ENCODE results near the gene KRT85.

The KRT85 gene

GRCh38 chr12:52324153-52324444 is 43.2 kb downstream of the KRT85 start:
- no peak for DNase-seq (ENCODE audit: low read depth, low spot score)

- DNase-seq (ENCODE audit: low read depth, low spot score): peak; percentile 31
Observed at GRCh38 chr12:52323416-52324152, 43.7 kb downstream of the KRT85 start.

- no peak for DNase-seq (ENCODE audit: low read depth, low spot score)
Observed at GRCh38 chr12:52323001-52323400, 44.3 kb downstream of the KRT85 start.

DNA sequence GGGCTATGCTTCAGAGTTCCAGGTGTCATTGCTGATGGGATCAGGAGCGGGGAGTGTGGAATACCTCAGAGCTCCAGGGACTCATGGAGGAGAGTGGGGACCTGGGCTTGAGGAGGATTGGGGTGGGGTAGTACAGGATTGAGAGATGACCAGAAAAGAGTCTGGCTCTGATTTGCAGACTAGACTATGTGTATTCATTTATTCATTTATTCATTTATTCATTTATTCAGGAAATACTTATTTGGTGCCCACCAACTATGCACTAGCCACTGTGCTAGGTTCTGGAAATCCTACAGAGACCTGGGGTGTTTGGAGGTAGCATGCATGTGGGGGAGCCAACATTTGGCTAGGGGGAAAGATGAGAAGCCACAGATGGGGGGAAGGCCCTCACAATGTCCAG is 45.2 kb downstream of the KRT85 start:
- DNase-seq (ENCODE audit: low read depth, low spot score): no peak

DNA sequence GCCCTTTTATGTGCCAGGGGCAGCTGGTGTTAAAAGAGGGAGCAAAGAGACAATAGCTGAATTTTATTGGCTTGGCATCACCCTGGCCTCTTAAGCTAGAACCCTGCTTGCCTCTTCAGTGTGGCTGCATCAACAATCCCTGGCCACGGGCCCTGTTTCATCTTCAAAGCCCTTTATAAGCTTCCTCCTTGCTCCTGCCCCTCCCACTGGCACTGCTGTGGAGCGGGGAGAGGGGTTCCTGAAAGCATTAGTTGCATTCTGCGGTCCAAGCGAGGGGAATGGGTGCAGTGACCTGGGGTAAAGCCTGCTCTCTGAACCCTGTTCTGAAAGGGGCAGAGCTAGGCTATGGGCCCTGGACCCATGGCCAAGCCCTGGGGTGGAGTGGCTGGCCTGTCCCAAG is 45.9 kb downstream of the KRT85 start:
- no peak for DNase-seq (ENCODE audit: low read depth, low spot score)

- no peak for DNase-seq (ENCODE audit: low read depth, low spot score)
Observed at GRCh38 chr12:52320784-52321400, 46.4 kb downstream of the KRT85 start, which contains the start of gene KRT83. Gene KRT83 (minus strand): TSS chr12:52321398. CDS start chr12:52321335, 63 bp downstream.

DNA sequence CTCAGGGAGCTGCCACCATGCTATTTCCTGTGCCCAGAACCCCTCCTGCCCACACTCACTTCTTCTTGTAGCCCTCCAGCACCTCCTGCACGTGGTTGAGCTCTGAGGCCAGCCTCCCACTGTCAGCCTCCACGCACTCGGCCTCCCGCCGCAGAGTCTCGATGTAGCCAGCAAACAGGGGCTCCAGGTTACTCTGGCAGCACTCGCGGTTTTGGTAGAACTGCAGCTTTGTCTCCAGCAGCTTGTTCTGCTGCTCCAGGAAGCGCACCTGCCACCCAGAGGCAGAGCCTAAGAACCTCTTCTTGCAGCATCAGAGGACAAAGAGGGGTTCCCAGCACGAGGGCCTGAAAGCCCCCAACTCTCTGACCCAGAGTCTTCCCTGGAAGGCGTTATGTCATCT is 48.2 kb downstream of the KRT85 start:
- DNase-seq (ENCODE audit: low read depth, low spot score): no peak

- DNase-seq (ENCODE audit: low read depth, low spot score): no peak
Observed at GRCh38 chr12:52318241-52318990, 48.9 kb downstream of the KRT85 start.

DNA sequence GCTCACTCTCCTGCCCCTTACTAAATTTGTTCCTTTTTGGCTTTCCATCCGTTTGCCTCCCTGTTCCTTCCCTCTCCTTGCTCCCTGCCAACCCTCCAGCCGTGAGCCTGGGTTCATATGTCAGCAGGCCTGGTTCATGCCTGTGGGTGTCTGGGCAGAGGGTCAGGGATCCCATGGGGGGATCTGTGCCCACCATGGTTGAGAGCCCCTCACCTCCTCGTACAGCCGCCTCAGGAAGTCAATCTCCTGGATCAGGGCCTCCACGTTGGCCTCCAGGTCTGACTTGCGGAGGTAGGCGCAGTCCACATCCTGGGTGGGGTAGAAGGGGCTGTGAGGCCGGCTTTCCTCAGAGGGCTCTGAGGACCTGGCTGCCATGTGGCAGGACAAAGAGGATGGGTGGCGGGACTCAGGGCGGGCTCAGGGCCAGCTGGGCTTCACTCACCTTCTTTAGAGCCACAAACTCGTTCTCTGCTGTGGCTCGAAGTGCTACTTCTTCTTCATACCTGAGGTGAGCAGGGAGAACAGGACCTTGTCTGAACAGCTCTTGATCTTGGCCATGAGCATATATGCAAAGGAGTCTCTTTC is 49.7 kb downstream of the KRT85 start:
- DNase-seq (ENCODE audit: low read depth, low spot score): no peak

GRCh38 chr12:52316701-52317100 is 50.6 kb downstream of the KRT85 start:
- DNase-seq (ENCODE audit: low read depth, low spot score): no peak

DNA sequence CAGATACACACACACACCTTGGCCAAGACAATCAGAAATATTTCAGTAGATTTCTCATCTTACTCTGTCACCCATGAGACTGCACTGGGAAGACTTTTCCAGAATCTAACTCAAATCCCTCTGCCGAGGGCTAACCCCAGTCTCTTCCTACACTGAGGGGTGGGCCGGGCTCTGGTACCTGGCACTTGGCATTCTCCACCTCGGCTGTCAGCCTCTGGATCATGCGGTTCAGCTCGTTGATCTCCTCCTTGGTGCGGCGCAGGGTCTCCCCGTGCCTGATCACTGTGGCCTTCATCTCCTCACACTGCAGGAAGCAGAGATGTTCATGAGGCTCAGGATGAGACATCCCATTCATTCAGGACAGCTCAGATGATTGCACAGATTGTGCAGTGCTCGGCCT is 51.0 kb downstream of the KRT85 start:
- DNase-seq (ENCODE audit: low read depth, low spot score): no peak

- DNase-seq (ENCODE audit: low read depth, low spot score): peak; percentile 57
Observed at GRCh38 chr12:52315721-52316120, 51.6 kb downstream of the KRT85 start.

DNA sequence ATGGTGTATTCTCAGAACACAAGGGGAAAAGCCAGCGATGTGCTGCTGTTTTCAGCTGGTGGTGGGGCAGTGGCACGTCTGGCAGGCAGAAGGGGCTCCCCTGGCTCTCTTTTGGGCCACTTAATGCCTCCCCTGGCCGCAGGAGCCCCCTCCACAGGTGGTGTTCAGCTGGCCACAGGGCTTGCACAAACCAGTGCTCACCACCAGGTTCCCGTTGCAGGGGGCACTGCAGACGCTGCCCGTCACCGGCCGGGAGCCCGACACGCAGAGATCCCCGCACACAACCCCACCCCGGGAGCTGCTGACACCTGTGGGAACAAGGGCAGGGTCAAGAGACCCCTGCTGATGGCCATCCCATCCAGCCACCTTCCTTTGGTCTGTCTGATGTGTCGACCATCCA is 52.8 kb downstream of the KRT85 start:
- no peak for DNase-seq (ENCODE audit: low read depth, low spot score)

- no peak for DNase-seq (ENCODE audit: low read depth, low spot score)
Observed at GRCh38 chr12:52313926-52314325, 53.4 kb downstream of the KRT85 start.

DNA sequence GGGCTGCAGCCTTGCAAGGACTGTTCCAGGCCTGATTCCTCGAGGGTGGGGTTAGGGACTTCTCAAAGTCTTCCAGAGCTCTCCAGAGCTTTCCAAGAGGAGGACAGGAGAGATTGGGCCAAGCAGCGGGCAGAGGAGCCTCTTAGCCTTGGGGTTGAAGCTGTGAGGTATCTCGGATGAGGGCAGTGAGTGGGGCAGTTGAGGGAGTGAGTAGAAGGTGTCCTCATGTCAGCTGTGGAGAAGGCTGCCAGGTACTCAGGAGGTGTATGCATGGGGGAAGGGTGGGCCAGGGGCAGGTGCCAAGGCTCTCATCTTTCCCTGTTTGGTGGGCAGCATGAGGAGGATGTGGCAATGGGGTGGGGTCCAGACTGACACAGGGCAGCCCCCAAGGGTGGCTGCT is 53.8 kb downstream of the KRT85 start:
- no peak for DNase-seq (ENCODE audit: low read depth, low spot score)

- no peak for DNase-seq (ENCODE audit: low read depth, low spot score)
Observed at GRCh38 chr12:52312086-52312485, 55.2 kb downstream of the KRT85 start.

GRCh38 chr12:52311285-52311648 is 56.0 kb downstream of the KRT85 start:
- DNase-seq (ENCODE audit: low read depth, low spot score): no peak

- DNase-seq (ENCODE audit: low read depth, low spot score): no peak
Observed at GRCh38 chr12:52310622-52311284, 56.5 kb downstream of the KRT85 start.
